HFF-Myc (cell line): ENCODE measurements around the gene AMPH.

Source experiments
- DNase-seq: peaks from one replicate; pipeline ENCODE4 v3.0.0-alpha.2; 2011; ENCODE audit warnings: low read depth; ENCODE audit errors: extremely low read depth
- H3K4me3 ChIP-seq: replicated peaks from 2 replicates; pipeline ENCODE4 v1.5.1; 2011; ENCODE audit warnings: low read depth, mild to moderate bottlenecking, control low read depth, low read length
- CTCF ChIP-seq: IDR thresholded peaks from 2 replicates; pipeline ENCODE4 v1.5.1; 2012; ENCODE audit warnings: mild to moderate bottlenecking, low read depth, low read length, control low read depth; ENCODE audit errors: missing control alignments

Gene AMPH

GRCh38 chr7:38438970-38439369 lies 192.2 kb downstream of the AMPH start:
- no peak overlapping the region for H3K4me3 ChIP-seq
- TF ChIP-seq CTCF: no peak
- no peak for DNase-seq

GRCh38 chr7:38432671-38433070 lies 198.5 kb downstream of the AMPH start:
- no peak overlapping the region for H3K4me3 ChIP-seq
- no peak for DNase-seq
- no peak for TF ChIP-seq CTCF

- no peak for TF ChIP-seq CTCF
- H3K4me3 ChIP-seq: no peak overlapping the region
These were observed 199.1 kb downstream of the AMPH start for GRCh38 chr7:38432080-38432479.

GRCh38 chr7:38429057-38429456 lies 202.1 kb downstream of the AMPH start:
- no peak overlapping the region for H3K4me3 ChIP-seq
- no peak for DNase-seq
- TF ChIP-seq CTCF: no peak

More at GRCh38 chr7:38432080-38432479, 199.1 kb downstream of the AMPH start:
- DNase-seq: no peak

- H3K4me3 ChIP-seq: no peak overlapping the region
- no peak for TF ChIP-seq CTCF
- no peak for DNase-seq
These were observed 203.1 kb downstream of the AMPH start for GRCh38 chr7:38428041-38428440.

- no peak overlapping the region for H3K4me3 ChIP-seq
- DNase-seq: no peak
- no peak for TF ChIP-seq CTCF
These were observed 203.8 kb downstream of the AMPH start for GRCh38 chr7:38427279-38427955.

- no peak for DNase-seq
- no peak overlapping the region for H3K4me3 ChIP-seq
- no peak for TF ChIP-seq CTCF
These were observed 205.7 kb downstream of the AMPH start for GRCh38 chr7:38425509-38425908.
